Right cardiac atrium (tissue), 5 donors: ENCODE results near the gene TRAF6. TPM values are rescaled to one million over a fixed set of nuclear protein-coding genes. Genes with fewer than 3 reads are reported as not detected.
A peak's percentile ranks its signal among the peaks of the same experiment; 100 is the strongest.

Experiments
- ATAC-seq, 2 donors: fragments of 200-7000 bp; cut with Tn5 transposase; one replicate each; pipeline versions ENCODE4 v1.8.0 to v1.9.1; 2020; ENCODE audit warnings: moderate library complexity in 2 of 2, mild to moderate bottlenecking in 1 of 2
- DNase-seq, 3 donors: peaks; one replicate each; pipeline ENCODE4 v3.0.0-alpha.2; 2020
- H3K27ac ChIP-seq: one replicate; pipeline ENCODE4 v1.5.1; 2013; ENCODE audit warnings: mild to moderate bottlenecking, low read length, control low read depth, moderate library complexity
- H3K27me3 ChIP-seq: one replicate; pipeline ENCODE4 v1.6.1; 2013; ENCODE audit not compliant: control insufficient read depth, insufficient read depth
- H3K4me1 ChIP-seq: one replicate; pipeline ENCODE4 v1.6.1; 2013; ENCODE audit warnings: low read length; ENCODE audit not compliant: control insufficient read depth, insufficient read depth
- H3K4me3 ChIP-seq: one replicate; pipeline ENCODE4 v1.5.1; 2013; ENCODE audit warnings: low read length, control low read depth
- H3K9me3 ChIP-seq: one replicate; pipeline ENCODE4 v1.6.1; 2013; ENCODE audit warnings: low read length; ENCODE audit not compliant: control insufficient read depth
- whole genome bisulfite sequencing: extraction: QIAGEN DNeasy Blood & Tissue Kit; methylation state at CpG from one replicate; pipeline ENCODE4 v1.1.7; 2013; 5-methylcytosine and 5-hydroxymethylcytosine counted together
- intact Hi-C, 4 donors: fragments of 100-400 bp; cut with DNase I; formaldehyde crosslinking; loops; one replicate each; pipeline versions ENCODE4 v1.11.0 to v1.14.0; 2022 to 2023
- polyA plus RNA-seq: library from polyadenylated mRNA; stranded (reverse); fragments of 200-250 nt; gene quantifications from one replicate; pipeline ENCODE4 v1.2.3, GENCODE V29; 2013
- total RNA-seq, 4 donors: library from RNA; stranded (reverse); fragmentation: NEBNext Ultra II Directional; extraction: Animal tissue kit (Norgen Biotek cat#: 25700); gene quantifications; one replicate each; pipeline ENCODE4 v1.2.1, GENCODE V29; 2021
- donor health status: healthy with polysubstance abuse.
- donor health status: DM: no; HTN: yes; CAD: no.
- donor health status: DM: no; HTN: no; CAD: no.
- donor health status: DM: no; HTN: yes; CAD: no; lungs with severe emphysema.
- donor health status: DM: yes; HTN: yes; CAD: no.

TRAF6 gene
- total and polyA plus RNA-seq, 5 donors: 4.1 to 13.8 (median 11.4) TPM

DNA sequence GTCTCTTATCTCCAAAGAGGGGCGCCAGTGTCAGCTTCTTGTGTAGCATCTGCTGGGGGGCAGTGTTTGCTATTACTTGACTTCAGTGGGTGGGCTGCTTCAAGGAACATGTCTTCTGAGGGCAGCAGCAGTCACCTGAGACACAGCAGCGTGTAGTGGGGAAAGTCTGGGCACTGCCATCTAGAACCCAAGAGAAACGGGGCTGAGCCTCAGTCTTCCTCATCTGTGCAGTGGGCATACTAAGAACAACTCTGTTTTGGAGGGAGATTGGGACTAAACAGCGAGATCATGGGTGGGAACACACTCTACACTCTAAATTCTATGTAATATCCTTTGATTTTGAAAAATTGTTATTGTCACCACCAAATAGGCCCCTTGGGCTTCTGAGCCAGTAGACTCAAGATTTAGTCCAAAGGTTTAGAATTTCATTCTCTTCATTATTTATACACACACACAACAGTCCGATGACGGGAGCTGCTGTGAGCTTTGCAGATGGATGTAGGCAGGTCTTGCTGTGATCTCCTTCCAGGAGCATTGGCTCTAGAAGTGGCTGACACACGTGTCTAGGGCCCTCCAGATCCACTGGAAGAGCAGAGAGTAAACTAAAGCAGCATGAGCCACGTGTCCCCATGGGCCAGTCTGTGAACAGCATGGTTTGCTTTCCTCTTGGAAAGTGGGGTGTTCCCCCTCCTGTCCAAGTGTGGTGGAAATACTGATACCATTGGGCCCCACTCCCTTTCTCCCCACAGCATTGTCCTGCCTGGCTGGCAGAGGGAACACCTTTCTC is 51.8 kb downstream of the TRAF6 start:
- 92% methylated on average over 8 of the region's 8 CpGs for WGBS
- intact Hi-C loops: no loop called here
- H3K4me1 ChIP-seq: peaks cover 3% of the 10 kb centered on the region
- H3K27me3 ChIP-seq: no peaks in the 10 kb centered on the region
- no peak overlapping the region for H3K27ac ChIP-seq
- DNase-seq: no peak
- no peaks in the 10 kb centered on the region for H3K9me3 ChIP-seq
- no peak for ATAC-seq
- no peak overlapping the region for H3K4me3 ChIP-seq

GRCh38 chr11:36456156-36456555 is 53.9 kb downstream of the TRAF6 start:
- WGBS: 68% methylated on average over 6 of the region's 6 CpGs
- ATAC-seq: peak; percentile 6 to 20
- no peak for DNase-seq
- Histone ChIP-seq H3K27ac (peak overlapping the region; percentile 13), H3K27me3 (no peaks in the 10 kb centered on the region), H3K4me3 (no peak overlapping the region), H3K4me1 (peaks cover 7% of the 10 kb centered on the region), H3K9me3 (no peaks in the 10 kb centered on the region)
- intact Hi-C loops: no loop called here

DNA sequence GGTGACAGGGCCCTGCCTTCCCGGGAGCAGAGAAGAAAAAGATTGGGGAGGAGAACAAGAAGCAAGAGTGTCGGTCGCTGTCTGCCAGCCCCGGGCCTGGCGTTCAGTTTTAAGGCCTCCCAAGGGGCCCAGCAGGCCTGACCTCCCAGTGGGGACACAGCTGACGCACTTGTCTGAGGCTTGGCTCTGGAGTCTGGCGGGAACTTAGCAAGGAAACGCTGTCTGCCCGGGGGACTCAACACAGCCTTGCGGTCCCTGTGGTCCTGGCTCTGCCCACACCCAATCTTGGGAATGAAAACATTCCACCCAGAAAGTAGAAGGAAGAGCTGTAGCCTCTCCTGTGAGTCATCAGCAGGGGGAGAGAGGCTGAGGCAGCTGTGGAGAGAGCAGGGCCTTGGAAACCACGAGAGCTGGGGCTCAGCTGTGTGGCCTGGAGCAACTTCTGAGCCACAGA is 54.4 kb downstream of the TRAF6 start:
- 46% methylated on average over 11 of the region's 11 CpGs for WGBS
- H3K27ac ChIP-seq: peak overlapping the region; percentile 75
- H3K4me3 ChIP-seq: no peak overlapping the region
- peaks cover 7% of the 10 kb centered on the region for H3K4me1 ChIP-seq
- intact Hi-C loops: no loop called here
- H3K9me3 ChIP-seq: no peaks in the 10 kb centered on the region
- DNase-seq (peak; percentile 92 to 94 (median 93)), ATAC-seq (peak; percentile 92 to 97)
- H3K27me3 ChIP-seq: no peaks in the 10 kb centered on the region

GRCh38 chr11:36454941-36455631 is 55.0 kb downstream of the TRAF6 start:
- H3K27ac ChIP-seq: peak overlapping the region; percentile 75
- no peaks in the 10 kb centered on the region for H3K27me3 ChIP-seq
- ATAC-seq (peak; percentile 14 to 26), DNase-seq (peak in 1 of 3 donors; percentile 53)
- no peak overlapping the region for H3K4me3 ChIP-seq
- H3K4me1 ChIP-seq: peaks cover 7% of the 10 kb centered on the region
- no peaks in the 10 kb centered on the region for H3K9me3 ChIP-seq
- intact Hi-C loops: no loop called here
- 62% methylated on average over 17 of the region's 17 CpGs for WGBS

DNA sequence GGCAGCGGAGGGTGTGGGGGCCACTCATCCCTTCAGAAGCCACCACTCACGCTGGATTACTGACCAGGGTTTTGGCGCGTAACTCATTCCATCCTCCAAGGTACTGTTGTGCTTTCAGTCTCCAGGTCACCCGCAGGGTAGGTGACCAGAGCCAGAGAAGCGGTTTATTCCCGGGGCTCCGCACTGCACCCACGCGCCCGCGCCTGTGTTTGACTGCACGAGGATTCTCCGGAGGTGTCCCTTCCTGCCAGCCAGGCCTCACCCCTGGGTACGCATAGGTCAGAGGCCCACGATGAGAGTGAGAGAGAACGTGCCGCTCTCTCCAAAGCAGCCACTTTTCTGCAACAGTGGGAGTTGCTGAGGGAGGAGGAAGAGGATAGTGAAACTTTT is 55.5 kb downstream of the TRAF6 start:
- WGBS: 88% methylated on average over 18 of the region's 18 CpGs
- DNase-seq (peak in 2 of 3 donors; percentile 61 to 64), ATAC-seq (no peak)
- Histone ChIP-seq H3K4me1 (peaks cover 9% of the 10 kb centered on the region), H3K27me3 (no peaks in the 10 kb centered on the region), H3K9me3 (no peaks in the 10 kb centered on the region), H3K4me3 (no peak overlapping the region), H3K27ac (no peak overlapping the region)
- intact Hi-C loops: no loop called here

GRCh38 chr11:36453678-36454077 is 56.4 kb downstream of the TRAF6 start:
- no peaks in the 10 kb centered on the region for H3K27me3 ChIP-seq
- H3K9me3 ChIP-seq: no peaks in the 10 kb centered on the region
- DNase-seq: no peak
- H3K27ac ChIP-seq: no peak overlapping the region
- no peak for ATAC-seq
- intact Hi-C loops: no loop called here
- WGBS: 79% methylated on average over 3 of the region's 3 CpGs
- no peak overlapping the region for H3K4me3 ChIP-seq
- H3K4me1 ChIP-seq: peaks cover 9% of the 10 kb centered on the region

GRCh38 chr11:36452961-36453360 is 57.1 kb downstream of the TRAF6 start:
- 15% methylated on average over 1 of the region's 1 CpG for WGBS
- Histone ChIP-seq H3K27ac (no peak overlapping the region), H3K4me3 (no peak overlapping the region), H3K9me3 (no peaks in the 10 kb centered on the region), H3K4me1 (peaks cover 9% of the 10 kb centered on the region), H3K27me3 (no peaks in the 10 kb centered on the region)
- no peak for DNase-seq
- no peak for ATAC-seq
- intact Hi-C loops: no loop called here

DNA sequence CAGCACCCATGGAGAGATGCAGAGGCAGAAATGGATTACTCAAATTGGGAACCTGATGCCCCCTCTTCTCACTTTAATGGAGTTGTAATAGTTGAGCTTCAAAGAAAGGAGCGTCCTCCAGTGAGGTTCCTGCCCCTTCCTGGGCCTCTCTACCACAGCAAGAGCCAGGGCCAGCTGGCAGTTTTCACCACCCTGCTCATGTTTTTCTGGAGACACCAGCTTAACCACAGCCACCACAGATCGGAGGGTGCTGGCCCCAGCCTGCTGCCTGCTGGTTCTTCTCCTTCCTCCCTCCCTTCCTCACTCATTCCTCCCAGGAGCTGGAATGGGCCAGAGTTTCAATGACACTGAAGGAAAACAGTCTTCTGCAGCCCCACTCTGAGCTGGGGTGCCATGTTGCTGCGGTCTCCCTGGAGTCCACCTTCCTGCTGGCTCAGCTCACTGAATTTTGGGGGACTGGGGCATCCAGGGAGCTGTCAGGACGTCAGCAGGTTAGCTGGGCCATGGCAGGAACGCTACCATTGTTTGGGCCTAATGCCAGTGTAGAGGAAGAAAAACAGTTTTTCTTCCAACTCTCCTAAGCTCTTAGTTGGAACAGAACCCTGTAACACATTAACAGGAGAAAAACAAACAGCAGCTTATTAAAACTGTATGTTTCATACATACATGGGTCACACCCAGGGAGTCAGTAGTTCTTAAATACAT is 57.7 kb downstream of the TRAF6 start:
- H3K27me3 ChIP-seq: no peaks in the 10 kb centered on the region
- peaks cover 9% of the 10 kb centered on the region for H3K4me1 ChIP-seq
- DNase-seq (peak in 2 of 3 donors; percentile 56 to 64), ATAC-seq (no peak)
- no peak overlapping the region for H3K27ac ChIP-seq
- WGBS: 65% methylated on average over 5 of the region's 5 CpGs
- no peaks in the 10 kb centered on the region for H3K9me3 ChIP-seq
- H3K4me3 ChIP-seq: no peak overlapping the region
- intact Hi-C loops: no loop called here

- Histone ChIP-seq H3K27me3 (no peaks in the 10 kb centered on the region), H3K9me3 (no peaks in the 10 kb centered on the region), H3K4me3 (no peak overlapping the region), H3K4me1 (peaks cover 9% of the 10 kb centered on the region), H3K27ac (no peak overlapping the region)
- ATAC-seq (no peak), DNase-seq (no peak)
- intact Hi-C loops: no loop called here
- WGBS: 100% methylated on average over 1 of the region's 1 CpG
These were observed 58.4 kb downstream of the TRAF6 start for GRCh38 chr11:36451681-36452080.

DNA sequence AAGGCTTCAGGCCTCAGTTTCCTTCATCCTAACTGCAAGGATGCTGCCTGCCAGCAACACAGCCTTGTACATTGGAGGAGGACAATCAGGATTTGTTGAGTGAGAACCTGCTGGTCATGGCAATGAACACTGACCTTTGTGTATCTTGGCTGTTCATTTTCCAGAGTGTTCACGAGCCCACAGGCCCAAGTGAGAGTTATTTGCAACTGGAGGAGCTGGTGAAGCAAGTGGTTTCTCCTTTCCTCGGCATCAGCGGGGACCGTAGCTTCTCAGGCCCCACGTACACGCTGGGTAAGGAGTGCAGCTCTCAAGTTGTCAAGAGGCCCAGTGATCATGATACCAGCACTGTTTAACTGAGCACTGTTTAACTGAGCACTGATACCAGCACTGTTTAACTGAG is 59.0 kb downstream of the TRAF6 start:
- H3K4me3 ChIP-seq: no peak overlapping the region
- intact Hi-C loops: no loop called here
- H3K27me3 ChIP-seq: no peaks in the 10 kb centered on the region
- DNase-seq (no peak), ATAC-seq (no peak)
- H3K9me3 ChIP-seq: no peaks in the 10 kb centered on the region
- 93% methylated on average over 6 of the region's 6 CpGs for WGBS
- H3K27ac ChIP-seq: no peak overlapping the region
- peaks cover 8% of the 10 kb centered on the region for H3K4me1 ChIP-seq

GRCh38 chr11:36450110-36450572 is 59.9 kb downstream of the TRAF6 start:
- no peak overlapping the region for H3K4me3 ChIP-seq
- intact Hi-C loops: no loop called here
- no peak overlapping the region for H3K27ac ChIP-seq
- DNase-seq (no peak), ATAC-seq (peak in 1 of 2 donors; percentile 34)
- no peaks in the 10 kb centered on the region for H3K9me3 ChIP-seq
- no peaks in the 10 kb centered on the region for H3K27me3 ChIP-seq
- 50% methylated on average over 3 of the region's 3 CpGs for WGBS
- H3K4me1 ChIP-seq: peaks cover 6% of the 10 kb centered on the region
